ENCODE measurements around the gene STK39. TPM values are rescaled to one million over a fixed set of nuclear protein-coding genes. Genes with fewer than 3 reads are reported as not detected.

The STK39 gene
- total and polyA plus RNA-seq, 9 donors, result 15.2 to 23.2 (median 18.5) TPM

DNA sequence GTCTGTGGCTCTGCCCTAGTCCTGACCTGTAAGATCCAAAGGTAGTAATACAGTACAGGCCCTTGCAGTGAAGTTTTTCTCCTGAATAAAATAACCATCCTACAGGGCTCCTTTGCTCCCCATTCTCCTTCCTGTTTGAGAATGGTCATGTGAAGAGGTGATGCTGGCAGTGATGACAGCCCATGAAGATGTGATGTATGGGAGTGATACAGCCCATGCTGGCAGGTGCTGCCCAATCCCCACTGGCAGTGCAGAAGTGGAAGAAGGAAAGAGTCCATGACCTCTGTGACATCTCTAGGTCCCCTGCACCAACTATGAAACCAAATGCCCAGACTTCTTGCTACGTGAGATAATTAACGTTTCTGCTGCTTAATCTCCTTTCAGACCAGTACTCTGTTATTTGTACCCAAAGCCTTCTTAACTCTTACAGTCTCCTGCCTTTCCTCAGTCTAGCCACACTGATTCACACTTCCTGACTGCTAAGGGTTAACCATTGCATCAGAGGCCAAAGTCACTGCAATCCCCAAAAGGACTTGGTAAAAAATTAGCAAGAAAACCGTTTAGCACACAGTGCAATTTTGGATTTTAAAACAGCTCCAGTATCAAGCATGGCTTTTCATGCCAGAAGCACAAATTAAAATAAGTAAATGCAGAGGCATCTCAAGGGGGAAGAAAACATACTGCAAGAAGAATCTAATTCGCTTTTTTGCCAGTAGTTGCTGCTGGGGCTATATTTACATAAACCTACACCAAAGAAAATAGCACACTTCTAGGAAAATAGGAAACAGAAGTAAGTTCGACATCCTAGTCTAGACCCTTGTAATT lies 98.0 kb downstream of the STK39 start:
- H3K27me3 ChIP-seq (ENCODE audit: control insufficient read depth, insufficient read depth, low read length), result no peaks in the 10 kb centered on the region
- WGBS (ENCODE audit: insufficient coverage), result 43% methylated on average over 3 of the region's 5 CpGs
- H3K27ac ChIP-seq (ENCODE audit: low read length), result no peak overlapping the region
- H3K36me3 ChIP-seq (ENCODE audit: control insufficient read depth, insufficient read depth, low read length), result no peaks in the 10 kb centered on the region
- peaks cover 14% of the 10 kb centered on the region for H3K4me1 ChIP-seq (ENCODE audit: control insufficient read depth, insufficient read depth, low read length)
- no peaks in the 10 kb centered on the region for H3K9me3 ChIP-seq (replicated peaks; ENCODE audit: control insufficient read depth, low read depth, low read length)
- DNase-seq, result peak; percentile 65
- no peak overlapping the region for H3K4me3 ChIP-seq (ENCODE audit: low read length)

DNA sequence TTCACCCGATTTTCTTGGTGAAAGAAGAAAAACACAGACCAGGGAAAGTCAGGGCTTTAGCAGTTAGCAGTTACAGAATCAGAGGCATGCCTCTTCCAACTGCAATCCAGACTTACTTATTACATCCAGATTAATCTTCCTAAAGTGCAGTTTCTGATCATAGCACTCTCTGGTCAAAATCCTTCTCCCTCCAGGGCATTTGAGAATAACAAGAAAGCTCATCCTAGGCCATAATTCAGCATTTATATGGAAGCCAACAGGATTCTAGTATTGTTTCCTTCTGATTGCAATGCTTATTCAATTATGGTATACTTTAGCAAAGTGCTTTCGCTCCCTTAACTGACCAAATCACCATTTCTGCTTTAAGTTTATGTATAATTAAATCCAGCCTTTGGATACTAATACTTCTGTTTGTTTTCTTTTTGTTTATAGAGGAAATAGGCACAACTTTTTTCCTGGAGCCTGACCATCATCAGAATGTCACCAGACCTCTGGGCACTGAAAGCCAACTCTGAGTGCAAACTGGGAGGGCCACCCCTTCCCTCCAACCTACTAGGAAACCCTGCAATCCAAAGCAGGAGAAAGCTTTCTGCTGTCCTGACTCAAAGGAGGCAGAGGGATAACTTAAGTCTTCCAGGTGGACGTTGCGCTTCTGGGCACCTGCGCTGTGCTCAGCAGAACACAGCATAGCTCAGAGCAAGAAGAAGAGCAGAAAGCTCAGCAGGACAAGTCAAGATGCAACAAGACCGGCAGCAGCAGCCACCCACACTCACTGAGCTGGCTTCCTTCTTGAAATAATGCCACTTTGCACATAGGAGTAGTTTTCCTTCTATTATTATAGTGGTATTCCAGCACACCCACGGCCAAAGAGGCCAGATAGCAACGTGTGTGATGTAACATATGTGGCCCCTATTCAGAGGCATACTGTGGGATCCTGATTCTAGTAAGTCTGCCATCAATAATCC lies 99.3 kb downstream of the STK39 start:
- Histone ChIP-seq H3K27me3 (ENCODE audit: control insufficient read depth, insufficient read depth, low read length) (no peaks in the 10 kb centered on the region), H3K36me3 (ENCODE audit: control insufficient read depth, insufficient read depth, low read length) (no peaks in the 10 kb centered on the region), H3K4me3 (ENCODE audit: low read length) (no peak overlapping the region), H3K27ac (ENCODE audit: low read length) (no peak overlapping the region), H3K4me1 (ENCODE audit: control insufficient read depth, insufficient read depth, low read length) (peaks cover 14% of the 10 kb centered on the region), H3K9me3 (replicated peaks; ENCODE audit: control insufficient read depth, low read depth, low read length) (no peaks in the 10 kb centered on the region)
- WGBS (ENCODE audit: insufficient coverage), result 61% methylated on average over 4 of the region's 8 CpGs
- DNase-seq, result no peak

DNA sequence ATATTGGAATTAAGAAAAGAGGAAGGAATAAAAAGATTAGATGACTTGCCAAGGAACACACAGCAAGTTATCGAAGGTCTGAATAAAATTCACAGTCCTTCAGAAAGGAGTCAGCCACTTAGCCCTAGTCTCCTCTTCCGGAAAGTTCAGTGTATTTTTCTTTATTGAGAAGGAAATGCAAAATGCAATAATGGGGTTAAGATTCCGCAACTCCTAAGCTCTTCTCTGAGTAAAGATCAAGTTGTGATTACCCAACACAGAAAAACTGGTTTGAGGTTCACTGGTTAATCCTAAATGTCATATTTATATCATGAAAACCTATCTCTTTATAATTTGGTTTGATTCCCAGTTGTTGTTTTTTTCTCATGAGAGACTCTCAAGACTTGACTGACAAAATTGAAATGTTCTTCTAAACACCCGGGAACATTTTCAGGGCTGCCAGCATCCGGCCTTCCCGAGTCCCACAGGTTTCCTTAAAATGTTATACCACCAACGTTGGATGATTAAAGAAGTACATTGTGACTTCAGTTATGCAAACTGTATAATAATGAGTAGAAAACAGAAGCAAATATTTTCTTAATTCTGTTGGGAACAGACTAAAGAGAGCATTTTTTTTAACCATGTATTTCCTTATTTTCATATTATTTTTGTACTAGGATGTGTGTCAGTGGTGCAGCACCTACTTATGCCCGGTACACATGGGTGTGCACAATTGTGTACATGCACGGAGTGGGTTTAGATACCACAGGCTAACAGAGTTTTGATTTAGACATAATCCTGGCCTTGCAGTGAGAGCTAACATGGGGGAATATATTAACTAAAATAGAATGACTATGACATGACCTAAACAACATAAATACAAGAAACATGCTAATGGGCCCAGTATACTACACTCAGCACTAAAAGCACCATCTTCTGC lies 100.2 kb downstream of the STK39 start:
- H3K36me3 ChIP-seq (ENCODE audit: control insufficient read depth, insufficient read depth, low read length), result no peaks in the 10 kb centered on the region
- H3K27ac ChIP-seq (ENCODE audit: low read length), result no peak overlapping the region
- H3K27me3 ChIP-seq (ENCODE audit: control insufficient read depth, insufficient read depth, low read length), result no peaks in the 10 kb centered on the region
- H3K4me1 ChIP-seq (ENCODE audit: control insufficient read depth, insufficient read depth, low read length), result peaks cover 10% of the 10 kb centered on the region
- WGBS (ENCODE audit: insufficient coverage), result 60% methylated on average over 1 of the region's 9 CpGs
- H3K9me3 ChIP-seq (replicated peaks; ENCODE audit: control insufficient read depth, low read depth, low read length), result no peaks in the 10 kb centered on the region
- DNase-seq, result no peak
- H3K4me3 ChIP-seq (ENCODE audit: low read length), result no peak overlapping the region

DNA sequence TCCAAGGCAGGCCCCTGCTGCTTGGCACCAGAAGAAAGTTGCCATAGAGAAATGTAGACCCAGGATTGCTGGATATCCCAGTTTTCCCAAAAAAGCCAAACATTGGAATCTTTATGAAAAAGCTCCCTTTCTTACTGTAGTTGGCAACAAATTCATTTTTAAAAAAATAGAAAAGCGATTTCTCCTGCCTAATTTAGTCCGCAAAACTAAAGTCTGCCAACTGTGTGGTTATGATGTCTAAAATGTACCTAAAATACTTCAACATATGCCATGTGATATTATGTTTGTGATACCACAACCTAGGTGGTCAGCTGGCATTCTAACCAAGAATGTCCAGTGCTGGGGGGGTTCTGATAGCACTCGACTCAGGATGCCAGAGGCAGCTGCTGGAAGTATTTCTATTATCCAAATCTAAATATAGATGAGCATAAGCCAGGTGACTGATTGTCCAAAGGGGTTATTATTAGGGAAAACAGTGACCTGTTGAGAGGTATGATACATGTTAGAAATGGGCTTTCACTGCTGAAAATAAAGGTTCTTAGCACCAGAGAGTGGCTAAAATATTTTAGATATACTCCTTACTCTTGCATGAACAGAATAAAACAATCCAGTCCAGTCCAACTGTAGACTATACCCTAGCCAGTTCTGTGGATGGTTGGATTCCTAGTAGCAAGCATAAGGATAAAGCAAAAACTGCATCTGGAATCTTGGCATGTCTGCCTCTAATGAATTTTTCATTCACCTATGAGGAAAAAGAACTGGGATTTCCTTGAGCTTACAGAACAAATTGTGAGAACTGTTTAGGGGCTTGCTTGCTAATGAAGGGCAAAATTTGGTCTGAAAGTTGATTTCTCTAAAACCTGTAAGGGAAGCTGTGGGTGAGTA lies 101.7 kb downstream of the STK39 start:
- peaks cover 10% of the 10 kb centered on the region for H3K4me1 ChIP-seq (ENCODE audit: control insufficient read depth, insufficient read depth, low read length)
- peak; percentile 83 for DNase-seq
- no peaks in the 10 kb centered on the region for H3K36me3 ChIP-seq (ENCODE audit: control insufficient read depth, insufficient read depth, low read length)
- H3K27me3 ChIP-seq (ENCODE audit: control insufficient read depth, insufficient read depth, low read length), result no peaks in the 10 kb centered on the region
- no peaks in the 10 kb centered on the region for H3K9me3 ChIP-seq (replicated peaks; ENCODE audit: control insufficient read depth, low read depth, low read length)
- H3K4me3 ChIP-seq (ENCODE audit: low read length), result no peak overlapping the region
- no CpG with 5 or more reads among the region's 3 CpGs for WGBS (ENCODE audit: insufficient coverage)
- H3K27ac ChIP-seq (ENCODE audit: low read length), result no peak overlapping the region

DNA sequence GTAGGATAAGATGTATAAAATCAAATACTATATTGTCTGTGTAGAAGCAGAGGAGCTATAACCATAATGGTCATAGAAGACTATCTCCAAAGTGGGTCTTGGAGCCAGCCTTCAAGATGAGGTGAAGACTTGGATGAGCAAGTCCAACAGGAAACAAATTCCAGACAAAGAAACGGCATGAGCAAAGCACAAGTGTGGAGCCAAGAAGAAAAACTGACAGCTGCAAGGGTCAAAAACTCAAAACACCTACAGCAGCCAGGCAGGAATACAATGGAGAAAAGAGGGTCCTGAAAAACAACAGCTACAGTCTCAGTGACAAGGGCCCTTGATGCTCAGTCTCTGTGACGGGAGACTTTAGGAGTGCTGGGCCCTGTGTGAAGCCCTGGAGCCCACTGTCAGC lies 102.4 kb downstream of the STK39 start:
- peak; percentile 35 for DNase-seq
- H3K27ac ChIP-seq (ENCODE audit: low read length), result no peak overlapping the region
- peaks cover 9% of the 10 kb centered on the region for H3K4me1 ChIP-seq (ENCODE audit: control insufficient read depth, insufficient read depth, low read length)
- H3K4me3 ChIP-seq (ENCODE audit: low read length), result no peak overlapping the region
- H3K27me3 ChIP-seq (ENCODE audit: control insufficient read depth, insufficient read depth, low read length), result no peaks in the 10 kb centered on the region
- no peaks in the 10 kb centered on the region for H3K36me3 ChIP-seq (ENCODE audit: control insufficient read depth, insufficient read depth, low read length)
- 83% methylated on average over 1 of the region's 2 CpGs for WGBS (ENCODE audit: insufficient coverage)
- no peaks in the 10 kb centered on the region for H3K9me3 ChIP-seq (replicated peaks; ENCODE audit: control insufficient read depth, low read depth, low read length)

DNA sequence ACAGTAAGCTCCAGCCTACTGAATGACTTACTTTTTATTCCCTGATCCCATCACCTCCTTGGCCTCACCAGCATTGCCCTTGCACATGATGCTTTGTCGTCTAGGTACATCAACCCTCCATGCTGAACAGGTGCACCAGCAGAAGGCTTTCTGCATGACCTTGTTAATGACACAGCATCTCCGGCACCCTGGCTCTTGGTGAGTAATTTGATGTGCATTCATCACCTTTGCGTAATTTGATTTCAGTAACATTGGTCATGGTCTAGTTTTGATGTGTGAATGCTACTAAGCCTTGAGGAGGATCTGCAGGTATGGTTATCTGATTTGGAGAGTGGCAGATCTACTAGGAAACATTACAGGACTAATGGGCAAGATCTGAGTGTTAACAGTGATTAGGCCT lies 103.6 kb downstream of the STK39 start:
- WGBS (ENCODE audit: insufficient coverage), result 84% methylated on average over 2 of the region's 3 CpGs
- no peaks in the 10 kb centered on the region for H3K9me3 ChIP-seq (replicated peaks; ENCODE audit: control insufficient read depth, low read depth, low read length)
- H3K36me3 ChIP-seq (ENCODE audit: control insufficient read depth, insufficient read depth, low read length), result no peaks in the 10 kb centered on the region
- DNase-seq, result no peak
- no peak overlapping the region for H3K27ac ChIP-seq (ENCODE audit: low read length)
- H3K27me3 ChIP-seq (ENCODE audit: control insufficient read depth, insufficient read depth, low read length), result no peaks in the 10 kb centered on the region
- peaks cover 8% of the 10 kb centered on the region for H3K4me1 ChIP-seq (ENCODE audit: control insufficient read depth, insufficient read depth, low read length)
- H3K4me3 ChIP-seq (ENCODE audit: low read length), result no peak overlapping the region

DNA sequence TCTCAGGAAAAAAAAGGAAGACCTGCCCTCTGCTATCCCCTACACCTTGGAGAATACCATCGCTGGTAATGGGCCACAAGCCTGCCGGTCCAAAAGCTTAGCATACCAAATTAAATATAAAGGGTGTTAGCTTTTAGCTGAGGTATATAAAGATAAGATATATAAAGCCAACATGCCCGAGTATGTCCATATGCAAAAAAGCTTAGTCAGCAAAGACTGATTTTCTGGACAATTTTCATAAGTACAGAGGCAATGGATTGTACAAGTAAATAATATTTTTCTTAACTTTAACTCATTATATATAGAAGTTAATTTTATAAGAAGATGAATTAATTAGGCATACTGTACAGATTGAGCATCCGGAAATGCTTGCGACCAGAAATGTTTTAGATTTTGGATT lies 106.5 kb downstream of the STK39 start:
- no peak for DNase-seq
- H3K4me3 ChIP-seq (ENCODE audit: low read length), result no peak overlapping the region
- H3K27me3 ChIP-seq (ENCODE audit: control insufficient read depth, insufficient read depth, low read length), result no peaks in the 10 kb centered on the region
- no CpG with 5 or more reads among the region's 5 CpGs for WGBS (ENCODE audit: insufficient coverage)
- H3K36me3 ChIP-seq (ENCODE audit: control insufficient read depth, insufficient read depth, low read length), result peaks cover 4% of the 10 kb centered on the region
- no peaks in the 10 kb centered on the region for H3K9me3 ChIP-seq (replicated peaks; ENCODE audit: control insufficient read depth, low read depth, low read length)
- no peak overlapping the region for H3K27ac ChIP-seq (ENCODE audit: low read length)
- H3K4me1 ChIP-seq (ENCODE audit: control insufficient read depth, insufficient read depth, low read length), result peaks cover 4% of the 10 kb centered on the region

- Histone ChIP-seq H3K36me3 (ENCODE audit: control insufficient read depth, insufficient read depth, low read length) (peaks cover 4% of the 10 kb centered on the region), H3K4me1 (ENCODE audit: control insufficient read depth, insufficient read depth, low read length) (no peaks in the 10 kb centered on the region), H3K4me3 (ENCODE audit: low read length) (no peak overlapping the region), H3K27ac (ENCODE audit: low read length) (peak overlapping the region; percentile 69), H3K27me3 (ENCODE audit: control insufficient read depth, insufficient read depth, low read length) (no peaks in the 10 kb centered on the region), H3K9me3 (replicated peaks; ENCODE audit: control insufficient read depth, low read depth, low read length) (no peaks in the 10 kb centered on the region)
- DNase-seq, result peak; percentile 78
- 14% methylated on average over 1 of the region's 4 CpGs for WGBS (ENCODE audit: insufficient coverage)
Measured at GRCh38 chr2:168139852-168140251, 107.5 kb downstream of the STK39 start.

GRCh38 chr2:168138901-168139300 lies 108.5 kb downstream of the STK39 start:
- H3K27ac ChIP-seq (ENCODE audit: low read length), result peak overlapping the region; percentile 5

More at GRCh38 chr2:168138901-168139300, 108.5 kb downstream of the STK39 start:
- H3K36me3 ChIP-seq (ENCODE audit: control insufficient read depth, insufficient read depth, low read length), result peaks cover 8% of the 10 kb centered on the region
- WGBS (ENCODE audit: insufficient coverage), result 78% methylated on average over 3 of the region's 5 CpGs
- no peaks in the 10 kb centered on the region for H3K9me3 ChIP-seq (replicated peaks; ENCODE audit: control insufficient read depth, low read depth, low read length)
- H3K4me3 ChIP-seq (ENCODE audit: low read length), result no peak overlapping the region
- DNase-seq, result no peak
- no peaks in the 10 kb centered on the region for H3K27me3 ChIP-seq (ENCODE audit: control insufficient read depth, insufficient read depth, low read length)
- H3K4me1 ChIP-seq (ENCODE audit: control insufficient read depth, insufficient read depth, low read length), result no peaks in the 10 kb centered on the region
